Natural killer cell (primary cell): ENCODE results near the gene GRPR. TPM values are rescaled to one million over a fixed set of nuclear protein-coding genes. Genes with fewer than 3 reads are reported as not detected.

Experiments used
- ATAC-seq, 3 donors: fragments of 150-1000 bp in 2 of 3; fragments of 200-7000 bp in 1 of 3; cut with Tn5 transposase; 1 replicate in 1 of 3; 2 replicates in 2 of 3; pipeline ENCODE4 v1.10.0; 2021; ENCODE audit warnings: mild to moderate bottlenecking in 2 of 3, moderate library complexity in 2 of 3
- DNase-seq, 2 donors: peaks; one replicate each; pipeline versions ENCODE4 v3.0.0 to v3.0.0-alpha.2; 2013 to 2021; ENCODE audit warnings: mixed read lengths in 1 of 2
- H3K27ac ChIP-seq: one replicate; pipeline ENCODE4 v1.5.1; 2013; ENCODE audit warnings: mild to moderate bottlenecking, low read length
- H3K27me3 ChIP-seq: one replicate; pipeline ENCODE4 v1.6.1; 2013; ENCODE audit warnings: low read length; ENCODE audit not compliant: control insufficient read depth, insufficient read depth
- H3K36me3 ChIP-seq: one replicate; pipeline ENCODE4 v1.6.1; 2013; ENCODE audit warnings: low read length; ENCODE audit not compliant: control insufficient read depth, insufficient read depth
- H3K4me1 ChIP-seq: one replicate; pipeline ENCODE4 v1.6.1; 2013; ENCODE audit warnings: low read length; ENCODE audit not compliant: control insufficient read depth, insufficient read depth
- H3K4me3 ChIP-seq: one replicate; pipeline ENCODE4 v1.5.1; 2013; ENCODE audit warnings: low read length
- H3K9me3 ChIP-seq: one replicate; pipeline ENCODE4 v1.6.1; 2013; ENCODE audit warnings: low read length; ENCODE audit not compliant: control insufficient read depth, insufficient read depth
- H3K27ac Mint-ChIP-seq, 2 donors: one replicate each; pipeline ENCODE4 v1.8.0; 2022; ENCODE audit warnings: mild to moderate bottlenecking in 2 of 2, mixed read lengths in 2 of 2, moderate library complexity in 1 of 2
- H3K27me3 Mint-ChIP-seq, 2 donors: one replicate each; pipeline ENCODE4 v1.8.0; 2022; ENCODE audit warnings: low read depth in 2 of 2, mixed read lengths in 2 of 2
- H3K36me3 Mint-ChIP-seq: one replicate; pipeline ENCODE4 v1.8.0; 2022; ENCODE audit warnings: mixed read lengths
- H3K4me1 Mint-ChIP-seq, 2 donors: one replicate each; pipeline ENCODE4 v1.8.0; 2022; ENCODE audit warnings: mixed read lengths in 2 of 2
- H3K4me3 Mint-ChIP-seq: one replicate; pipeline ENCODE4 v1.8.0; 2022; ENCODE audit warnings: mild to moderate bottlenecking, moderate library complexity, mixed read lengths
- H3K9me3 Mint-ChIP-seq, 2 donors: one replicate each; pipeline ENCODE4 v1.8.0; 2022; ENCODE audit warnings: mixed read lengths in 2 of 2
- CTCF ChIP-seq: fragments of 200-600 bp; IDR thresholded peaks from one replicate; pipeline ENCODE4 v1.8.0; 2022; ENCODE audit warnings: antibody characterized with exemption
- WGBS: methylation state at CpG from one replicate; pipeline ENCODE4 v1.1.7; 2013; ENCODE audit warnings: missing lambda C conversion rate; ENCODE audit not compliant: insufficient coverage; 5-methylcytosine and 5-hydroxymethylcytosine counted together
- intact Hi-C: fragments of 100-400 bp; cut with micrococcal nuclease; formaldehyde crosslinking; loops from one replicate; pipeline ENCODE4 v1.14.2; 2022
- total RNA-seq, 4 donors: library from RNA; stranded (reverse); fragments of 120-200 nt in 1 of 4; gene quantifications; one replicate each; pipeline versions ENCODE4 v1.2.3 to v1.2.4, GENCODE V29; 2013 to 2022

Gene GRPR
- total RNA-seq, 3 donors from 2014 or later (not counting 1 experiment from before 2014, with no cell fraction given): 0.36 TPM; not detected in 2

GRCh38 chrX:16202943-16203342, 79.6 kb downstream of the GRPR start:
- TF ChIP-seq CTCF: no peak
- peaks cover 3 to 46% of the 10 kb centered on the region in 2 donors for H3K27me3 Mint-ChIP-seq
- H3K9me3 Mint-ChIP-seq: peaks cover 0 to 4% of the 10 kb centered on the region in 2 donors
- no peaks in the 10 kb centered on the region for H3K4me1 Mint-ChIP-seq
- Histone ChIP-seq H3K27ac (no peak overlapping the region), H3K9me3 (no peaks in the 10 kb centered on the region), H3K27me3 (no peaks in the 10 kb centered on the region), H3K4me1 (no peaks in the 10 kb centered on the region), H3K36me3 (no peaks in the 10 kb centered on the region), H3K4me3 (no peak overlapping the region)
- 84% methylated on average over 4 of the region's 4 CpGs for WGBS
- ATAC-seq (no peak), DNase-seq (no peak)
- intact Hi-C loops: no loop called here
- no peak overlapping the region for H3K27ac Mint-ChIP-seq
- H3K36me3 Mint-ChIP-seq: no peaks in the 10 kb centered on the region
- no peak overlapping the region for H3K4me3 Mint-ChIP-seq

Other genes starting within 250 kb of the GRPR start
- gene MAGEB17, start 43.9 kb downstream of the GRPR start, total RNA-seq: not detected